LoVo (cell line): ENCODE results near the gene MAML2.

Source experiments
- DNase-seq: peaks from one replicate; pipeline ENCODE4 v3.0.0-alpha.2; 2016; ENCODE audit warnings: low spot score

The MAML2 gene

GRCh38 chr11:96342961-96343711 lies at the start of gene MAML2:
TSS of gene MAML2 (minus strand) at chr11:96343195. CDS start at chr11:96341895, 1,300 bp downstream.
- peak; percentile 91 for DNase-seq

DNA sequence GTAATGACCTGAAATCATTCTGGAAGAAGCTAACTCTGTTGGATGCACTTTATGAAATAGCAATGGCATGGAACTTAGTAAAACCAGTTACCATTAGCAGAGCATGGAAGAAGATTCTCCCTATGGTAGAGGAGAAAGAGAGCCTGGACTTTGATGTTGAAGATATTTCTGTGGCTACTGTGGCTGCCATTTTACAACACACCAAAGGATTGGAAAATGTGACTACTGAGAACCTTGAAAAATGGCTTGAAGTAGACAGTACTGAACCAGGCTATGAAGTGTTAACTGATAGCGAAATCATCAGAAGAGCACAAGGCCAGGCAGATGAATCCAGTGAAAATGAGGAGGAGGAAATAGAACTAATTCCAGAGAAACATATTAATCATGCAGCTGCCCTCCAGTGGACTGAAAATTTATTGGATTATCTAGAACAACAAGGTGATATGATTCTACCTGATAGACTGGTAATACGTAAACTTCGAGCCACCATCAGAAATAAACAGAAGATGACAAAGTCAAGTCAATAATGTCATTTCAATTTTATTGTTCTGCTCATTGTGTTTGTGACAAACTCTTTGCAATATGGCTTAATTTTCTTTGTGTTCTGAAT lies 48.8 kb upstream of the MAML2 start:
- DNase-seq, result no peak

- no peak for DNase-seq
These were observed 47.4 kb upstream of the MAML2 start for GRCh38 chr11:96390488-96390792.

- peak; percentile 92 for DNase-seq
These were observed 46.9 kb upstream of the MAML2 start, which contains the start of the genes CCDC82 and JRKL for GRCh38 chr11:96389720-96390487. TSS of gene CCDC82 (minus strand) at chr11:96389912. CDS start at chr11:96384747, 5,165 bp downstream. TSS of gene JRKL (plus strand) at chr11:96390013. CDS start at chr11:96390650, 637 bp downstream.

GRCh38 chr11:96388891-96389719 lies 46.1 kb upstream of the MAML2 start:
- peak; percentile 19 for DNase-seq

- DNase-seq, result no peak
These were observed 42.2 kb upstream of the MAML2 start for GRCh38 chr11:96385187-96385586.

DNA sequence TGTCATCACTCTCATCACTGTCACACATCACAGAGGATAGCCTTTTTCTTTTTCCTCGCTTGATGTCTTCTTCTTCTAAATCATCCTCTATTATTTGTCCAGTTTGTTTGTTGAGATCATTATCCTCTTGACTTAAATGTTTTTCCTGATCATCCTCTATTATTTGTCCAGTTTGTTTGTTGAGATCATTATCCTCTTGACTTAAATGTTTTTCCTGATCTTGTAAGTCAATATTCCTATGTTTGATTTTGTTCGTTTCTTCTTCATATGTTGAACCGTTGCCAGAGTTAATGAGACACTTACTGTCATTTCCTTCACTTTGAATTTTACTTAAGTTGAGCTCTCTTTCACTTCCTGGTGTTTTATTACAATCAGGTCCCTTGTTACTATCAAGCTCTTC lies 41.2 kb upstream of the MAML2 start:
- no peak for DNase-seq

DNA sequence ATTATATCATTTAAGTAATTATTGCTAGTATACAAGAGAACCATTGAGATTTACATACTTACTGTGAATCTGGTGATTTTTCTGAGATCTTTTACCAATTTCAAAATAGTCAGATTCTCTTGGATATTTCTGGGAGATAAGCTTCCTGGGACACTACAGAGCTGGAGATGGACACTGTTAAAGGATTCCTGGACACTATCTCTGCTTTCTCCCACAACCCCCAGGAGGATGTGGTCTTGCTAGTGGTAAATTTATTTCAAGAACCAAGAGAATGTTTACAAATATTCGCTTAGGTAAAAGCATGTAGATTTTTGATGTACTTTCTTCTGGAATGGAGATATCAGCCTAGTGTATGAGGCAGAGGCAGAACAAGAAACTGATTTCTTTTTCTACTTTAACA lies 33.8 kb upstream of the MAML2 start:
- no peak for DNase-seq

GRCh38 chr11:96373826-96374225 lies 30.8 kb upstream of the MAML2 start:
- DNase-seq, result no peak

DNA sequence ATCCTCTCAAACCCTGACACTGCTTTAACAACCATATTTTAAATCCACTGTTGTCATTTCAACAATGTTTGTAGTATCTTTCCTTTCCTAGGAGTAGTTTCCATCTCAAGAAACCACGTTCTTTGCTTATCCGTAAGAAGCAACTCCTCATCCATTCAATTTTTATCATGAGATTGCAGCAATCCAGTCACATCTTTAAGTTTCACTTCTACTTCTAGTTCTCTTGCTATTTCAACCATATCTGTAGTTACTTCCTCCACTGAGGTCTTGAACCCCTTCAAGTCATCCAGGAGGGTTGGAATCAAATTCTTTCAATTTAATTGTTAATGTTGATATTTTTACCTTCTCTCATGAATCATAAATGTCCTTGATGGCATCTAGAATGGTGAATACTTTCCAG lies 24.3 kb upstream of the MAML2 start:
- DNase-seq, result no peak

- DNase-seq, result no peak
These were observed 23.0 kb upstream of the MAML2 start for GRCh38 chr11:96366024-96366423.

GRCh38 chr11:96365493-96365892 lies 22.5 kb upstream of the MAML2 start:
- no peak for DNase-seq

DNA sequence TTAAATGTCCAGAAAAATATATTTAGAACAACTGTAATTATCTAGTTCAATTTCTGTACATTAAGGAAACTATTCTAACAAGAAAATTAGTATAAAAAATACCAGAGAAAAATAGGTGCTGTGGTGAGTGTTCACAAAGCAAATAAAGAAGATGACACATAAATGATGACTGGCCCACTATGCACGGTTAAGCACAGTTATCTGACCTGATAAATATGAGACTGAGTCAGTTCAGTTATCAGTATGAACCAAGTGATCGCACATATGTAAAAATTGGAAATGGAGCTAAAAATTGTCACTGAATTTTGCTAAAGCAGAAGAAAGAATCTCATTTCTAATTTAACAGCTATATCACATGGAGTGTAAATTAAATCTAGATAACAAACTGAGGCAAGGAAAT lies 18.8 kb upstream of the MAML2 start:
- no peak for DNase-seq

DNA sequence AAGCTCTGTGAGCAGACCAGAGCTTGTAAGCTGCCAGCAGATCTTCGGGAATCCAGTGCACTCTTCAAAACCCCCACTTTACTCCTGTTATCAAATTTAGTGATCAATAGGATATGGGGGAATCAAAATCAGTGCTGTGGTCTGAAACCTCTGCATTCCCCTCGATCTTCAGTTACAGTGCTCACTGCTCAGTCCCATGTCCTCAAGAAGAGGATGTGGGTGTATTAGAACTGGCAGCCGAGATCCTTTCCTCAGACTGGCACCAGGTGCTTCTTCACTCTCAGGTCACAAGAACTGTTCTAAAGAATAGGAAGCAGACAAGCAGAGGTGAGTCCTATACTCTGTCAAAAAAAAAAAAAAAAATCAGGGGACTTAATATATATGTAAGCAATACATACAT lies 15.3 kb upstream of the MAML2 start:
- no peak for DNase-seq

DNA sequence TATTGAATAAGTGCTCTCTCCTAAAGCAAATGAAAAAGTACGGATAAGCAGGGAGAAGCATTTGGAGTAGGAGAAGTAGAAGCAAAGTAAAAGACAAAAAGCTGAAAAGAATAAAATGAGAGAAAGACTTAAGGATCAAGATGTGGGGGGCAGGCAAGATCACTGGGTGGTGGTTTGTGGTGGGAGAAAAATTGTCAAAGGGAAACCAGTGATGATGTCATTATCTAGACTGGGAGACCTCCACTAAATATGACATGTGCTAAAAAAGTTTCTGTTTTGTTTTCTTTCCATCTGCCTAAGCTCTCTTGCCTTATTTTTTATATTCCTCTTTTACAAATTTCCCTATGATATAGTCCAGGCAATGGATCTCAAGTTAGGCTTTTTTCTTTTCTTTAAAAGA lies 14.8 kb upstream of the MAML2 start:
- DNase-seq, result no peak

- no peak for DNase-seq
These were observed 13.9 kb upstream of the MAML2 start for GRCh38 chr11:96356848-96357247.

- DNase-seq, result peak; percentile 30
These were observed 708 bp downstream of the MAML2 start for GRCh38 chr11:96342014-96342960.

GRCh38 chr11:96341211-96342013 lies 1.6 kb downstream of the MAML2 start:
- DNase-seq, result no peak

GRCh38 chr11:96340555-96340885 lies 2.5 kb downstream of the MAML2 start:
- DNase-seq, result no peak
